Right lung (tissue), 10 donors: ENCODE measurements around the gene POLR2I. TPM values are rescaled to one million over a fixed set of nuclear protein-coding genes. Genes with fewer than 3 reads are reported as not detected.
A peak's percentile ranks its signal among the peaks of the same experiment; 100 is the strongest.

Experiments used
- DNase-seq, 2 donors: peaks; one replicate each; pipeline ENCODE4 v3.0.0-alpha.2; 2013
- long read RNA-seq, 8 donors: transcript quantifications; one replicate each; lab custom pipeline, GENCODE V29; 2026
- polyA plus RNA-seq, 5 donors: library from polyadenylated mRNA; unstranded; fragments of 120-200 nt; gene quantifications; one replicate each; pipeline versions ENCODE4 v1.2.1 to v1.2.3, GENCODE V29; 2013; ENCODE audit warnings: inconsistent platforms in 1 of 5, low replicate concordance in 1 of 5; ENCODE audit not compliant: insufficient read length in 5 of 5, insufficient read depth in 1 of 5

The POLR2I gene
- polyA plus RNA-seq, result 10 to 100 TPM; 34.3 to 64.7 (median 36.4) TPM
- long read RNA-seq, donor 1, transcript POLR2I-206 (5 exons, 542 nt), result minor isoform, 16 of 92 reads
- long read RNA-seq, donor 1, transcript POLR2I-201 (6 exons, 913 nt), result major isoform, 61 of 92 reads
- long read RNA-seq, donor 1, transcript POLR2I-204 (5 exons, 993 nt), result minor isoform, 5 of 92 reads
- long read RNA-seq, donor 1, partial matches to known transcripts, result 6 of 92 reads
- long read RNA-seq, donor 1, other reads (novel, unspliced or antisense), result 0 of 92 reads
- long read RNA-seq, donor 2, transcript POLR2I-201 (6 exons, 913 nt), result major isoform, 35 of 179 reads
- long read RNA-seq, donor 2, partial matches to known transcripts, result 62 of 179 reads
- long read RNA-seq, donor 2, other reads (novel, unspliced or antisense), result 76 of 179 reads
- long read RNA-seq, donor 3, transcript POLR2I-206 (5 exons, 542 nt), result minor isoform, 10 of 268 reads
- long read RNA-seq, donor 3, transcript POLR2I-201 (6 exons, 913 nt), result major isoform, 38 of 268 reads
- long read RNA-seq, donor 3, partial matches to known transcripts, result 104 of 268 reads
- long read RNA-seq, donor 3, other reads (novel, unspliced or antisense), result 114 of 268 reads
- long read RNA-seq, donor 4, transcript POLR2I-206 (5 exons, 542 nt), result minor isoform, 5 of 39 reads
- long read RNA-seq, donor 4, transcript POLR2I-201 (6 exons, 913 nt), result major isoform, 33 of 39 reads
- long read RNA-seq, donor 4, partial matches to known transcripts, result 0 of 39 reads
- long read RNA-seq, donor 4, other reads (novel, unspliced or antisense), result 0 of 39 reads
- long read RNA-seq, donor 5, transcript POLR2I-206 (5 exons, 542 nt), result minor isoform, 10 of 412 reads
- long read RNA-seq, donor 5, transcript POLR2I-201 (6 exons, 913 nt), result major isoform, 64 of 412 reads
- long read RNA-seq, donor 5, partial matches to known transcripts, result 334 of 412 reads
- long read RNA-seq, donor 5, other reads (novel, unspliced or antisense), result 0 of 412 reads
- long read RNA-seq, donor 6, transcript POLR2I-201 (6 exons, 913 nt), result major isoform, 54 of 327 reads
- long read RNA-seq, donor 6, transcript POLR2I-206 (5 exons, 542 nt), result minor isoform, 8 of 327 reads
- long read RNA-seq, donor 6, partial matches to known transcripts, result 260 of 327 reads
- long read RNA-seq, donor 6, other reads (novel, unspliced or antisense), result 0 of 327 reads
- long read RNA-seq, donor 7, transcript POLR2I-206 (5 exons, 542 nt), result minor isoform, 5 of 292 reads
- long read RNA-seq, donor 7, transcript POLR2I-201 (6 exons, 913 nt), result major isoform, 43 of 292 reads
- long read RNA-seq, donor 7, partial matches to known transcripts, result 236 of 292 reads
- long read RNA-seq, donor 7, other reads (novel, unspliced or antisense), result 5 of 292 reads
- long read RNA-seq, donor 8, transcript POLR2I-201 (6 exons, 913 nt), result major isoform, 17 of 121 reads
- long read RNA-seq, donor 8, partial matches to known transcripts, result 45 of 121 reads
- long read RNA-seq, donor 8, other reads (novel, unspliced or antisense), result 55 of 121 reads

DNA sequence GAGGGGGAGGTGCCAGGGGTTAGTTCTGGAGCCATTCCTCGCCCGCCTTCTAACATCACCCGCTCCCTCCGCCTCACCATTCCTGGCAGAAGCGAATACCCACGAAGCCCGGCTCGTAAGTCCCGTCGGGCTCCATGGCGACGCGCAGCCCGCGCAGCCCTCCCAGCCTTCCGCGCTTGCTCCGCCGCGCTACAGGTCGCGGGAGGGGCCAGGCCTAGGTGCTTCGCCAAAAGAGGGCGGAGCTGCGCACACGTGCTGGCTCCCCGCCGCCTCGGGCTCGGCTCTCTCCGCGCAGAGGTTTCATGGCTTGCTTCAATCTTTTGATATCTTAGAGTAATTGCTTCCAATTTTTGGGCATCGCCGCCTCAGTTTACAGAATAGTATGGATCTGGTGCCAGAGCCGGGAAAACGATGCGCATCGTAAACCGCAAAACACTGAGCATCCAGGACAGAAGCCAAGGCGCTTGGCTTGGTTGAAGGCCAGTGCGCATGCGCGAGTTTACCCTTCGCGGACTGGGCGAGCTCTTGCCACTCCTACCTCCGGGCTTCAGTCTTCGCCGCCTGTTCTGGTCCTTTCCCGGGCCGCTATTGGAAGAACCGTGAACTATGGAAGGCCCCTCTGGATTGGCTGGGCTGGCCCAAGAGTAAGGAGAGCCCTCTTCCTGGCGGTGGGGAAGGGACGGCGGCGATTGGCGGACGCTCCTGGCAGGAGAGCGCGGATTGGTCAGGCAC, at the start of gene POLR2I:
POLR2I (minus strand) TSS at position 155 of the 732 bp plus-strand sequence; CDS start at position 136, 19 bp downstream.
- peak; percentile 99 for DNase-seq

DNA sequence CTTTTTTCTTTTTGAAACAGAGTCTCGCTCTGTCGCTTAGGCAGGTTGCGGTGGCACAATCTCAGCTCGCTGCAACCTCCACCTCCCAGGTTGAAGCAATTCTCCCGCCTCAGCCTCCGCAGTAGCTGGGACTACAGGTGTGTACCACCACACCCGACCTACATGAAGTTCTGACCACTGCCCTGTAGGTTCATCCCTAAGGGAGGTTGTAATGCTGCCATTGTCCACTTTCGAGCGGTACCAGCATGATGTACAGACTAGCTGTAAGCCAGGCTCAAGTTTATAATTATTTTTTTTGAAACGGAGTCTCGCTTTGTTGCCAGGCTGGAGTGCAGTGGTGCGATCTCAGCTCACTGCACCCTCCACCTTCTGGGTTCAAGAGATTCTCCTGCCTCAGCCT, 49.1 kb upstream of the POLR2I start:
- no peak for DNase-seq

DNA sequence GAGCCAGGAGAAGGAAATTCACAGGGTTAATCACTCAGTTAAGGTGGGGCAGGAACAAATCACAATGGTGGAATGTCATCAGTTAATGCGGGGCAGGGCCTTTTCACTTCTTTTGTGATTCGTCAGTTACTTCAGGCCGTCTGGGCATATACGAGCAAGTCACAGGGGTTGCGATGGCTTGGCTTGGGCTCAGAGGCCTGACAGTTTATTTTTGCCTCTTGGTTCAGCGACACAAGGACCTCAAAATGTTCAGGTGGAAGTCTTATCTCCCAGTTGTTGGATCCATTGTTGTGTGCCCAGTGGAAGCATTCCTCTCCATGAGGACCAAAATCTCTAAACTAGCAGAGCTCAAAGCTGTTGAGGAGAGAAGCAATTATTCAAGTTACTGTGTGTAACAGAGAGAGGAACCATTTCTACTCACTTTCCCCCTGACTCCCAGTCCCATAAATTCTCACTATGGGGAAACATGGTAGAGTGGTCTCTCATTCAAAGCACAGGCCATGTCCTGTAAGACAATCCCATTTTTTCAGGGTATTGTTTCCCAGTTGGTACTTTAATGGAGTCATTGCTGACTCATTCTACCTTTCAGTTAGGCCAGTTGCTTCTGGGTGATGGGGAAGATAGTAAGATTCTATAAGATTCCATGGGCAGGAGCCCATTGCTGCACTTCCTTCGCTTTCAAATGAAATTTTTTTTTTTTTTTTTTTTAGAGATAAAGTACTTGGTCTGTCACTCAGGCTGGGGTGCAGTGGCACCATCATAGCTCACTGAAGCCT, 46.3 kb upstream of the POLR2I start:
- DNase-seq, result no peak

DNA sequence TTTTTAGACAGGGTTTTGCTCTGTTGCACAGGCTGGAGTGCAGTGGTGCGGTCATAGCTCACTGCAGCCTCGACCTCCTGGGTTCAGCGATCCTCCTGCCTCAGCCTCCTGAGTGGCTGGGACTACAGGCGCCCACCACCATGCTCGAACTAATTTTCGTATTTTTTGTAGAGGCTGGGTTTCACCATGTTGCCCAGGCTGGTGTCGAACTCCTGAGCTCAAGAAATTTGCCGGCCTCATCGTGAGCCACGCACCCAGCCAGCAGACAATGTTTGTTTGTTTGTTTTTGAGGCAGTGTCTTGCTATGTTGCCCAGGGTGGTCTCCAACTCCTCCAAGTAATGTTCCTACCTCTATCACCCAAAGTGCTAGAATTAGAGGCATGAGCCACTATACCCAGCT, 38.5 kb upstream of the POLR2I start:
- DNase-seq, result no peak

DNA sequence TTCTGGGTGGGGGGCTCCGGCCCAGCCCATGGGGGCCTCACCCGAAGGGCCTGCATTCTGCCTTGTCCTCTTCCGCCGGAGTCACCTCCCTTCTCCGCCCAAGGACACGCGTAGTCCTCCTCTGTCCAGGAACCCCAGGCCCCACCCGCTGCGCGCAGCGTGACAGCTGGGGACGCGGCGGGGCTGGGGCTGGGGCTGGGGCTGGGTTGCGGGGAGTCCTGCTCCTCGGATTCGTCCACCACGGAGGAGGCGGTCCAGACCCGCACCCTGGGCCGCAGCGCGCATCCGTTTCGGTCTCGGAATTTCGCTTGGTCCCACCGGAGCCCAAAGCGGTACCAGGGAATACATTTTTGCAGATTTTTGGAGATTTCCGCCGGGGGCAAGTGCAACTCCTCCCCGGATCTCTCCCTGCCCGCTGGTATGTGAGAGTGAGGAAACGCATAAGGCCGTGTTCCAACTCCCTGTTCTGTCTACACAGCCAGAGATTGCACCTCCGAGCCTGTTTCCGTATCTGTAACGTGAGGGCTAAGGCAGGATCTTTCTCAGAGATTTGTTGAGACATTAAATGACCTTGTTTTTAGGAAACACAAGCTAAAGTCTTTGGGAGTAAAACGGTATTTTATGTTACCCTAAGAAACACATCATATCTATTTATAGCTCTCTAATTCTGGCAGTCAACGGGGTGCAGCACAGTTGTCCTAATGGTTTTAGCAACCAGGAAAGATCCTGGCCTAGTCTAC, 37.8 kb upstream of the POLR2I start, which contains the start of gene COX7A1:
COX7A1 (minus strand) TSS at position 96 of the 740 bp plus-strand sequence; CDS start at position 56, 40 bp downstream.
- DNase-seq, result peak; percentile 70 to 72

DNA sequence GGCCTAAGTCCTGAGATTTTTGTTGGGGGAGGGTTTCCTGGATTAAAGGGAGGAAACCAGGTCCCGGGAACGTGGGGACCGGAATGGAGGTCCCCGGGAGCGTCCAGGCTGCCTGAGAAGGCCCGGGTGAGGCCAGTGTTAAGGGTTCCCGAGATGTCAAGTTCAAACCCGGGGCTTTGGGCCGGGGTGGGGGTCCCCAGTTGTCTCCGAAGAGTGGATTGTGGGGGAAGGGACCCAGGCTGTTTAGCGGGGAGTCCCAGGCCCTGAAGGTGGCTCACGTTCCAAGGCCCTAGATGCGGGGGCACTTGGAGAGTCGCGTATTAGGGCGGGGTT, 37.3 kb upstream of the POLR2I start:
- peak in 1 of 2 donors; percentile 34 for DNase-seq

DNA sequence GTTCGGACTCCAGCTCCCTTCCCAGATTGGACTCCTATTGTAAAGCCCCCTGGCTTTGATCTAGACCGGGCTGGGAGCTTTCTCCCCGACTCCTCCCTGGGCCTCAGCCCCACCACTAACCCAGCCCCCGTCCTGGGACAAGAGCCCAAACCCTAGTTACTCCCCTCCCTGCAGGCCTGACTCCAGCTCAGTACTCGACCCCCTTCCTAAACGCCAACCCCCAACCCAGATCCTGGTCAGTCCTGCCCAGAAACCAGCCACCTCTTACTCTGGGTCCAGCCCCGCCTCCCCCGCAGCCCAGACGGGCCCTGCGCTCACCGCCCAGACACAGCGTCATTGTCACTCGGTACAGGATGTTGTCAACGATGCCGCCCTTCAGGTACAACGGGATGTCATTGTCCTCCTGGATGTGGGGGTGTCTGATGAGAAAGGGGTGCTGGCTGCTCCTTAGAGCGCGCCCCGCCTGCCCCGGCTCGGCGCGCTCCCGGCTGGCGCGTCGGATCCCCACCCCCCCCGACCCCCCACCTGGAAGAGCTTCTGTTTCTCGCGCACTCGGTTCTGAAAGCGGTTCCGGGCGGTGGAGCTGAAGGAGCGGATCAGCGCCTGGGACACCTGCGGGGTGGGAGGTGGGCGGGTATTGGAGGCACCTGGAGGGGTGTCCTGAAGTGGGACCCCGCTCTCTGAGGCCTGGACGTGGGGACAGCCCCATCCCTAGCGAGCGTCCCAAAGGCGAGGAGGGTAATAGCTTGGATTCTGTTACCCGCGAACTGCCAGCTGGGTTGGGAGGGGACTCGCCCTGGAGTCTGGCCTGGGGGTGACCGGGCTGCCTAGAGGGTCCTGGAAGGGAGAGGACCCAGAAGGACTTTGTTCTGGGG, 36.7 kb upstream of the POLR2I start:
- DNase-seq, result peak; percentile 65 to 71

DNA sequence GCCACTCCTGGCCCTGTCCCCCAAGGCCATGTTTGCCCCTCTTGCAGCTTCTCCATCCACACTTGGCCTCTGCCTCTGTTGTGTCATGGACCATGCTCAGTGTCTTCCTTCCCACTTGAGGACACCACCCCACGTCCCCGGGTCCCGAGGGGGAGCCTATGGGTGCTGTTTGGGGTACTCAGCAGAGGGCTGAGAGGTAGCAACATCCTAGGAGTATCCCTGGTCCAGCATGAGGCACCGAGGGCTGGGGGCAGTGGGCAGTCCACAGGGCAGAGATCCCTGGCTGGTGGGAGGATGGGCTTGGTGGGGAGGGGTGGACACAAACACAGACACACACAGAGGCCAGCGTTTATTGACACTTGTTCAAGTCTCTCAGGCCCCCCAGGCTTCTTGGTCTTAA, 35.9 kb upstream of the POLR2I start:
- DNase-seq, result no peak

DNA sequence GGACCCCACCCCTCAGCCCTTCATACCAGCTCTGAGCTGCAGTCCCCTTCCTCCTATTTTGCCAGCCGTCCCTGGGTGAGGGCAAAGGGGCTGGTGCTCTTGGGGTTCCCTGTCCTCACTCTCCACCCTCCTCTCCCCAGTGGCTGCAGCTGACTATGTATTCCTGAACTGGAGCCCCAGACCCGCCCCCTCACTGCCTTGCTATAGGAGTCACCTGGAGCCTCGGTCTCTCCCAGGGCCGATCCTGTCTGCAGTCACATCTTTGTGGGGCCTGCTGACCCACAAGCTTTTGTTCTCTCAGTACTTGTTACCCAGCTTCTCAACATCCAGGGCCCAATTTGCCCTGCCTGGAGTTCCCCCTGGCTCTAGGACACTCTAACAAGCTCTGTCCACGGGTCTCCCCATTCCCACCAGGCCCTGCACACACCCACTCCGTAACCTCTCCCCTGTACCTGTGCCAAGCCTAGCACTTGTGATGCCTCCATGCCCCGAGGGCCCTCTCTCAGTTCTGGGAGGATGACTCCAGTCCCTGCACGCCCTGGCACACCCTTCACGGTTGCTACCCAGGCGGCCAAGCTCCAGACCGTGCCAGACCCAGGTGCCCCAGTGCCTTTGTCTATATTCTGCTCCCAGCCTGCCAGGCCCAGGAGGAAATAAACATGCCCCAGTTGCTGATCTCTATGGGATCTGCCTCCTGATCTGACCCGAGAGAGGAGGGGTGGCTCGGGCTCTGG, 35.2 kb upstream of the POLR2I start:
- DNase-seq, result no peak

DNA sequence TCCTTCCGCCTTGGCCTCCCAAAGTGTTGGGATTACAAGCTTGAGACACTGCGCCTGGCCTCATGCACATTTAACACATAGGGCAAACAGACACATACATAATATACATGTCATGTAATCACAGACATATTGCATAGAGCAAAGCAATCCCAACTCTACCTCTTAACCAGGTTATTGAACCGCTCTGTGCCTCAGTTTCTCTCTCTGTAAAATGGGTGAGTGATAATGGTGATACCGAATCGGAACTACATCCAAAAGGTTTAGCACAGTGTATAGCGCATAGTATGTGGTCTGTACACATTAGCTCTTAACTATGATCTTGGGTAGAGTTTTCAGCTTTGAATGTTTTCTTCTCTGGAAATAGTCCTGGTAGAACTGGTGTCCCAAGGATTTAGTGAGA, 29.9 kb upstream of the POLR2I start:
- no peak for DNase-seq

DNA sequence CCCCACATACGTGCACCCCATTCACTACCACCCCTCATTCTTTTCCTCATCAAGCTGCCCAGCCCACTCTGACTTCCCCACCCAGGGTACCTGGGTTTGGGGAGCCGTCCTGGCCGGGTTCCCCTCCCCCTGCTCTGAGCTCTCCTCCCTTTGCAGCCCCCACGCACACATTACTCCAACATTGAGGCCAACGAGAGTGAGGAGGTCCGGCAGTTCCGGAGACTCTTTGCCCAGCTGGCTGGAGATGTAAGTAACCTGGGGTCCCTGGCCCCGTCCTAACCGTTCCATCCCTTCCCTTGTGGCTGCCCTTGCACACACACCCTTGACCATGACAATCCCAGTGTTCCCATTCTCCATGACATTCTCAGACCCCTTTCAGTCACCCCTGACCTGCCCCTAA, 27.8 kb upstream of the POLR2I start:
- DNase-seq, result no peak

DNA sequence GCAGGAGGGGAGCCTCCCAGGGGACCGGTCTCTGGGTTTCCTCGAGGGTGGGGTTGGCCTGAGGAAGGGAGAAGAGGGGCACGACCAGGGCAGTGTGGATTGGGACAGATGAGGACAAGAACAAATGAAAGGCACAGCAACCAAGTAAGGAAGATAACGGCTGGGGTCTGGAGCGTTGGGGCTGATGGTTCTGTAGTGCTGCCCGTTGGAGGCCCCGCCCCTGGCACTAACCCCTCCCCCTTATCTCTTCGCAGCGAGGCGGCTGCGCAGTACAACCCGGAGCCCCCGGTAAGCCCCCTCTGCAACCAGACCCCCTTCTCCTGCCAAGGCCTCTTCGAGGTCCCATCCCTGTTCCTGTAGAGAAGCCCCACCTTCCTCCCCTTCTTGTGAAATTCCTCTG, 27.4 kb upstream of the POLR2I start:
- no peak for DNase-seq

DNA sequence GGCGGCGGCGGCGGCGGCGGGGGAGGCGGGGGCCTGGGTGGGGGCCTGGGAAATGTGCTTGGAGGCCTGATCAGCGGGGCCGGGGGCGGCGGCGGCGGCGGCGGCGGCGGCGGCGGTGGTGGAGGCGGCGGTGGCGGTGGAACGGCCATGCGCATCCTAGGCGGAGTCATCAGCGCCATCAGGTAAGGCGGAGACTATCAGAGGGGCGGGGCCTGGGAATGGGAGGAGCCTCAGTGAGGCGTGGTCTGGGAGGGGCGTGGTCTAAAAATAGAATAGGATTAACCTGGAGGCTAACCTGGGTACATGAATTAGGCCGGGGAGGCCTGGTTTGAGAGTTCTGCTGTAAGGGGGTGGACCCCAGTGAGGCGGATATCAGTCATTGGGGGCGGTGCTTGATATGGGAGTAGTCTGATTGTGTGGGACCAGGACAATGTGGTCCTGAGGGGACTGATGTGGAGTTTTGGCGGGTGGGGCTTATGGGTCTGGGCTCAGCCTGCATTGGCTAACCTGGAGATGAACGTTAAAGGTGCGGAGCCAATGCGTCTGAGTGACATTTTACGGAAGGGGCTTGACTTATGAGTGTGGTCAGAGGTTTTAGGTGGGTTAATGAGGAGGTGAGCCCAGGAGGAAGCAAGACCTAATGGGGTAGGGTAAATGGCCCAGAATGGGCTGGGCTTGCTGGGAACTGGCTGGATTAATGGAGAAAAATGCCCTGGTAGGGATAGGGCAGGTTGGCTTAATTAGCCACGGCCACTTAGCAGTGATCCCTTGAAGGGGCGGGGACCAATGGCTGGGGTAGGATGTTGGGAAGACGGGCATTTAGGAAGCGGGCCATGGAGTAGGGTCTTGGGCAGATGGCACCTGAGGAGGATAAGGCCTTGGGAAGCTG, 26.6 kb upstream of the POLR2I start:
- DNase-seq, result peak; percentile 58 to 76

DNA sequence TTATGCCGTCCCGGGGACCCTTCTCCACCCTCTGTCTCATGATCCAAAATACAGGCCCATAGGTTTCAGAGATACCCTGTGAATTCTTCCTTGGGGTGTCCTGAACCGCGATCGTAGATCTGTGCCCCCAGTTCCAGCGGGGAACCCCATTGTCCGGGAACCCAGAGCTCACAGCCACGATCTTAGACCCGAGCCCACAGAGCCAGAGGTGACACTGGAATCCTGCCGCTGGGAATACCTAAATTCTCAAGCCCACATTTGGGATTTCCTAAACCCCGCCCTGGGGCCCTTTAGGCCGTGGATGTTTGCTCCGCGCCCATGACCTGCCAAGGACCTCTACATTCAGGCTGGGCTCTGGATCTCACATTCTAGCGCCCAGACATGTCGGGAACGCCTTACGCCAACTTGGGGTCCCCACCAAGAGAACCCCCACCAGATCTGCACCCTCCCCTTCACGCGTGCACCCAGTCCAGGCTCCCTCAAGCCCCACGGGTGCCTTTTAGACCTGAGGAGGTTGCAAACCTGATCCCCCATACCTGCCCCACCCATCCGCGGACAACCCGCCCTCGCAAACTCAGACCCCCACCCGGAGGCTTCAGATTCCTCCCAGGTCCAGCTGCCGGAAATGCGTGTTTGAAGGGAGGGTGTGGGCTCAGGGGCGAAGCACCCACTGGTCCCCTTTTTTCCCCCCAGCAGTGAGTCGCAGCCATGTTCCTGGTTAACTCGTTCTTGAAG, 25.8 kb upstream of the POLR2I start:
- peak; percentile 42 to 50 for DNase-seq
